Endothelial cell of umbilical vein (primary cell): ENCODE data around the gene LIPJ. TPM values are rescaled to one million over a fixed set of nuclear protein-coding genes. Genes with fewer than 3 reads are reported as not detected.

ENCODE experiments used
- BruUV-seq: library from RNA; stranded (reverse); fragments of 400-500 nt; replicated peaks from 2 replicates; lab custom pipeline; 2021; lab: Mats Ljungman, UMichigan
- CTCF ChIA-PET: fragments of 300-600, 350-600 bp; sonication (Branson Sonifier 250); formaldehyde crosslinking; loops from one replicate; lab custom pipeline; 2021; ENCODE audit warnings: antibody characterized with exemption, inconsistent platforms; lab: Charles Lee
- POLR2A ChIA-PET: fragments of 300-600, 350-600 bp; sonication (Branson Sonifier 250); formaldehyde crosslinking; loops from one replicate; lab custom pipeline; 2021; ENCODE audit warnings: antibody characterized with exemption, inconsistent platforms; lab: Charles Lee
- DNase-seq: peaks from one replicate; pipeline ENCODE4 v3.0.0-alpha.2; 2011; ENCODE audit warnings: low read depth, low spot score
- FAIRE-seq: peaks from 2 replicates; lab custom pipeline; 2011; peaks lifted over from hg19 to GRCh38; lab: Jason Lieb, UNC
- H2AFZ ChIP-seq: 2 replicates; pipeline ENCODE4 v1.6.0; 2012; ENCODE audit warnings: low read depth, low read length, control low read depth, inconsistent platforms
- H3K27ac ChIP-seq: 2 replicates; pipeline ENCODE4 v1.5.1; 2011; ENCODE audit warnings: low read depth, mild to moderate bottlenecking, control low read depth, low read length, moderate library complexity; ENCODE audit not compliant: insufficient read depth
- H3K27me3 ChIP-seq, 2 experiments: 2 replicates each; pipeline versions ENCODE4 v1.6.0 to v1.6.1; 2011; ENCODE audit warnings: low read length in 2 of 2, mixed read lengths in 1 of 2; ENCODE audit not compliant: control insufficient read depth in 2 of 2, insufficient read depth in 2 of 2
- H3K36me3 ChIP-seq, 2 experiments: 2 replicates in 1 of 2; 3 replicates in 1 of 2; pipeline ENCODE4 v1.5.1; 2011; ENCODE audit warnings: low read length in 2 of 2, mild to moderate bottlenecking in 1 of 2, moderate library complexity in 1 of 2; ENCODE audit not compliant: control insufficient read depth in 2 of 2, insufficient read depth in 2 of 2; ENCODE audit errors: extremely low read depth in 1 of 2
- H3K4me1 ChIP-seq: 3 replicates; pipeline ENCODE4 v1.5.1; 2011; ENCODE audit warnings: mild to moderate bottlenecking, low read length; ENCODE audit not compliant: control insufficient read depth, insufficient read depth; ENCODE audit errors: extremely low read depth
- H3K4me2 ChIP-seq: 2 replicates; pipeline ENCODE4 v1.6.1; 2011; ENCODE audit warnings: low read length, control low read depth, mixed read lengths; ENCODE audit not compliant: insufficient read depth
- H3K4me3 ChIP-seq, 3 experiments: fragments of 200-600 bp in 1 of 3; sonication (generic), shearing (Covaris generic) in 1 of 3; replicated peaks in 1 of 3; 2 replicates each; pipeline ENCODE4 v1.5.1; 2011 to 2016; ENCODE audit warnings: control low read depth in 3 of 3, low read length in 3 of 3, mild to moderate bottlenecking in 2 of 3, inconsistent platforms in 1 of 3, low read depth in 1 of 3, moderate library complexity in 1 of 3; ENCODE audit not compliant: insufficient read depth in 1 of 3
- H3K79me2 ChIP-seq: 2 replicates; pipeline ENCODE4 v1.6.0; 2012; ENCODE audit warnings: low read length, inconsistent platforms; ENCODE audit not compliant: control insufficient read depth, insufficient read depth
- H3K9ac ChIP-seq: replicated peaks from 2 replicates; pipeline ENCODE3; 2011; ENCODE audit warnings: low read length, control low read depth; ENCODE audit not compliant: insufficient read depth; ENCODE audit errors: extremely low read depth
- H3K9me1 ChIP-seq: replicated peaks from 3 replicates; pipeline ENCODE4 v1.6.0; 2011; ENCODE audit warnings: mild to moderate bottlenecking, low read length; ENCODE audit not compliant: control insufficient read depth, insufficient read depth; ENCODE audit errors: extremely low read depth
- H3K9me3 ChIP-seq: replicated peaks from 2 replicates; pipeline ENCODE4 v1.5.1; 2012; ENCODE audit warnings: low read length, inconsistent platforms; ENCODE audit not compliant: control insufficient read depth, insufficient read depth
- H4K20me1 ChIP-seq: replicated peaks from 2 replicates; pipeline ENCODE3; 2011; ENCODE audit warnings: mild to moderate bottlenecking, low read length; ENCODE audit not compliant: control insufficient read depth, insufficient read depth; ENCODE audit errors: extremely low read depth
- CTCF ChIP-seq, 2 donors: IDR thresholded peaks; 1 replicate in 1 of 2; 2 replicates in 1 of 2; pipeline ENCODE4 v1.5.1; 2011; ENCODE audit warnings: low read length in 2 of 2, mild to moderate bottlenecking in 2 of 2, moderate library complexity in 2 of 2, control low read depth in 1 of 2, inconsistent platforms in 1 of 2, low read depth in 1 of 2; ENCODE audit not compliant: insufficient read depth in 1 of 2; ENCODE audit errors: extremely low read depth in 1 of 2
- EZH2 ChIP-seq: IDR thresholded peaks from 2 replicates; pipeline ENCODE4 v1.6.1; 2012; ENCODE audit warnings: borderline replicate concordance, low read depth, mild to moderate bottlenecking, moderate library complexity, low read length, inconsistent platforms; ENCODE audit not compliant: severe bottlenecking
- FOS ChIP-seq: IDR thresholded peaks from 2 replicates; pipeline ENCODE4 v1.6.1; 2011; ENCODE audit warnings: mild to moderate bottlenecking, low read length, moderate library complexity, borderline replicate concordance; ENCODE audit not compliant: insufficient read depth
- GATA2 ChIP-seq: IDR thresholded peaks from 2 replicates; pipeline ENCODE4 v1.7.0; 2011; ENCODE audit warnings: low read depth, mild to moderate bottlenecking, moderate library complexity, mixed read lengths, low read length; ENCODE audit not compliant: insufficient read length, insufficient read depth
- JUN ChIP-seq: IDR thresholded peaks from 2 replicates; pipeline ENCODE4 v1.6.1; 2011; ENCODE audit warnings: borderline replicate concordance, low read depth; ENCODE audit not compliant: insufficient read length, insufficient read depth
- MAX ChIP-seq: IDR thresholded peaks from 2 replicates; pipeline ENCODE4 v1.6.1; 2011; ENCODE audit not compliant: insufficient read depth, insufficient read length
- MYC ChIP-seq: IDR thresholded peaks from one replicate; pipeline ENCODE4 v1.6.1; 2011; ENCODE audit warnings: mild to moderate bottlenecking, low read depth, low read length
- POLR2A ChIP-seq: IDR thresholded peaks from 2 replicates; pipeline ENCODE4 v1.6.1; 2012; ENCODE audit warnings: low read depth, mild to moderate bottlenecking, control low read depth, low read length
- POLR2AphosphoS5 ChIP-seq: IDR thresholded peaks from 2 replicates; pipeline ENCODE4 v1.6.1; 2012; ENCODE audit warnings: low read depth, mild to moderate bottlenecking, control low read depth, low read length, moderate library complexity; ENCODE audit not compliant: insufficient read depth
- dilution Hi-C: fragments of 300-500 bp; cut with MboI; formaldehyde crosslinking; loops from one replicate; pipeline ENCODE4 v1.15.0; 2019; ENCODE audit warnings: low sequenced_read_pairs; ENCODE audit not compliant: extremely low pct_ligation_motif_present
- intact Hi-C: fragments of 100-400 bp; cut with micrococcal nuclease; formaldehyde crosslinking; loops from one replicate; pipeline ENCODE4 v1.10.0; 2022
- polyA plus RNA-seq, 4 experiments: library from polyadenylated mRNA; depleted of rRNA in 3 of 4; stranded (reverse) in 3 of 4; unstranded in 1 of 4; fragments of >200 nt; gene quantifications; 2 replicates each; pipeline versions ENCODE4 v1.2.1 to v1.2.3, GENCODE V29; 2011 to 2012; ENCODE audit warnings: missing spikeins in 1 of 4
- total RNA-seq: library from RNA; stranded (reverse); gene quantifications from 2 replicates; pipeline ENCODE4 v1.2.3, GENCODE V29; 2021

Gene LIPJ
- total and polyA plus RNA-seq, 2 donors (not counting 3 experiments of a cell fraction or from before 2014, with no cell fraction given): 0.09 TPM; not detected in 1

DNA sequence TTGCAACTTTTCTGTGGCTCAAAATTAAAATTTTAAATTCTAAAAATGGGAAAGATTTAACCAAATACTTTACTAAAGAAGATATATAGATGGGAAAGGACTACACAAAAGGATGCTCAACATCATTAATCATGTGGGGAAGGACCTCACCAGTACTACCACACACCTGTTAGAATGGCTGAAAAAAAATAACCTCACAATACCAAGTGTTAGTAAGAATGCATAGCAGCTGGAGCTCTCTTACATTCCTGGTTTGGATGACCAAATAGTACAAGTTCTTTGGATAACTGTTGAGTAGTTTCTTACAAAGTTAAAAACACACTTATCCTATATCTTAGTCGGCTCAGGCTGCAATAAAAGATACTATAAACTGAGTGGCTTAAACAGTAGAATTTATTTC is 33.9 kb downstream of the LIPJ start:
- no peak overlapping the region for H3K4me2 ChIP-seq
- H3K79me2 ChIP-seq: no peaks in the 10 kb centered on the region
- no peaks in the 10 kb centered on the region for H3K4me1 ChIP-seq
- H3K27me3 ChIP-seq: no peaks in the 10 kb centered on the region
- no peaks in the 10 kb centered on the region for H4K20me1 ChIP-seq
- POLR2A ChIA-PET: no interaction called here
- DNase-seq: no peak
- no peak overlapping the region for H2AFZ ChIP-seq
- no peak overlapping the region for H3K27ac ChIP-seq
- H3K4me3 ChIP-seq: no peak overlapping the region
- H3K9me1 ChIP-seq: no peaks in the 10 kb centered on the region
- no peak for FAIRE-seq
- CTCF ChIA-PET: interaction anchor here (0.5 to 2.9 kb wide), 3 partner anchors 37 to 945 kb away, joined by 3 to 8 read pairs (median 3); partner anchors contain the start of gene RNLS
- H3K9me3 ChIP-seq: no peaks in the 10 kb centered on the region
- H3K9ac ChIP-seq: no peak overlapping the region
- TF ChIP-seq MAX (no peak), JUN (no peak), CTCF (IDR thresholded peaks at IDR 0.05; ENCODE audit: extremely low read depth in 1 of 2, insufficient read depth in 1 of 2, low read depth in 1 of 2, low read length in 2 of 2) (no peak), POLR2AphosphoS5 (no peak), FOS (no peak), POLR2A (no peak), MYC (no peak), EZH2 (no peak), GATA2 (no peak)
- BruUV-seq: no TSS peak
- no peaks in the 10 kb centered on the region for H3K36me3 ChIP-seq
- dilution Hi-C loops: no loop called here
- intact Hi-C loops: loop anchor here (5.0 kb wide), 1 partner anchor 1272 kb away; no protein-coding TSS in a partner anchor
